HepG2 (cell line): ENCODE data around the gene ARL4D. TPM values are rescaled to one million over a fixed set of nuclear protein-coding genes. Genes with fewer than 3 reads are reported as not detected.

Source experiments
- ATAC-seq: fragments of 200-7000 bp; cut with Tn5 transposase; 3 replicates; pipeline ENCODE4 v1.9.1; 2020; ENCODE audit warnings: mild to moderate bottlenecking, moderate library complexity
- BruUV-seq: library from RNA; stranded (reverse); fragments of 400-500 nt; replicated peaks from 2 replicates; lab custom pipeline; 2021; lab: Mats Ljungman, UMichigan
- CTCF ChIA-PET: fragments of 300-600 bp; formaldehyde crosslinking; extraction: SDS; loops from one replicate; lab custom pipeline; 2021; ENCODE audit warnings: low total read pairs, inconsistent platforms, low intra/inter-chr PET ratio; lab: Yijun Ruan, JAX
- POLR2A ChIA-PET: fragments of 350-600 bp; sonication (Branson Sonifier 250); formaldehyde crosslinking; loops from one replicate; lab custom pipeline; 2020; ENCODE audit warnings: antibody characterized with exemption, inconsistent platforms; lab: Yijun Ruan, JAX
- DNase-seq: peaks from one replicate; pipeline ENCODE4 v3.0.0-alpha.2; 2015; ENCODE audit warnings: low spot score
- FAIRE-seq: peaks from 3 replicates; lab custom pipeline; 2011; peaks lifted over from hg19 to GRCh38; lab: Jason Lieb, UNC
- H2AFZ ChIP-seq: one replicate; pipeline ENCODE4 v1.6.1; 2011; ENCODE audit warnings: low read length, inconsistent platforms
- H3K27ac ChIP-seq: fragments of 300-600 bp; 3 replicates; pipeline ENCODE4 v1.8.0; 2011; ENCODE audit warnings: mixed run types, mild to moderate bottlenecking, mixed read lengths, low read length, inconsistent platforms; ENCODE audit not compliant: insufficient read depth; ENCODE audit errors: extremely low read length
- H3K27me3 ChIP-seq, 2 experiments: fragments of 200-600 bp in 1 of 2; 2 replicates in 1 of 2; 3 replicates in 1 of 2; pipeline versions ENCODE4 v1.6.0 to v1.8.0; 2011; ENCODE audit warnings: low read length in 2 of 2, mild to moderate bottlenecking in 2 of 2, moderate library complexity in 2 of 2, inconsistent platforms in 1 of 2; ENCODE audit not compliant: insufficient read depth in 2 of 2, control insufficient read depth in 1 of 2
- H3K36me3 ChIP-seq, 2 experiments: fragments of 200-600 bp in 1 of 2; replicated peaks in 1 of 2; 2 replicates in 1 of 2; 3 replicates in 1 of 2; pipeline versions ENCODE4 v1.5.1 to v1.8.0; 2011; ENCODE audit warnings: low read length in 2 of 2, inconsistent platforms in 1 of 2; ENCODE audit not compliant: insufficient read depth in 2 of 2, control insufficient read depth in 1 of 2
- H3K4me1 ChIP-seq: 2 replicates; pipeline ENCODE4 v1.5.1; 2012; ENCODE audit warnings: low read length, inconsistent platforms; ENCODE audit not compliant: insufficient read depth
- H3K4me2 ChIP-seq: 2 replicates; pipeline ENCODE4 v1.6.0; 2011; ENCODE audit warnings: low read depth, low read length, inconsistent platforms
- H3K4me3 ChIP-seq, 3 experiments: fragments of 200-600 bp in 1 of 3; sonication (generic), shearing (Covaris generic) in 1 of 3; replicated peaks in 1 of 3; 2 replicates each; pipeline ENCODE4 v1.5.1; 2011 to 2016; ENCODE audit warnings: low read length in 3 of 3, inconsistent platforms in 2 of 3, low read depth in 2 of 3, mild to moderate bottlenecking in 2 of 3, control low read depth in 1 of 3, mixed read lengths in 1 of 3; ENCODE audit not compliant: insufficient read depth in 1 of 3
- H3K79me2 ChIP-seq: one replicate; pipeline ENCODE4 v1.6.1; 2011; ENCODE audit warnings: low read length, inconsistent platforms; ENCODE audit not compliant: insufficient read depth
- H3K9ac ChIP-seq: 2 replicates; pipeline ENCODE4 v1.6.0; 2011; ENCODE audit warnings: mild to moderate bottlenecking, low read depth, low read length, inconsistent platforms; ENCODE audit not compliant: insufficient read depth
- H3K9me3 ChIP-seq: 2 replicates; pipeline ENCODE4 v1.5.1; 2012; ENCODE audit warnings: mild to moderate bottlenecking, low read length
- H4K20me1 ChIP-seq: 2 replicates; pipeline ENCODE4 v1.6.0; 2011; ENCODE audit warnings: inconsistent platforms, mild to moderate bottlenecking, low read length, moderate library complexity; ENCODE audit not compliant: insufficient read depth
- CCAR2 ChIP-seq: fragments of 200-400 bp; formaldehyde crosslinking; optimal IDR thresholded peaks from 2 replicates; pipeline ENCODE3; 2018; ENCODE audit warnings: low read depth, mild to moderate bottlenecking, low read length, moderate library complexity
- CSRNP2 ChIP-seq: sonication (generic); formaldehyde crosslinking; conservative IDR thresholded peaks from 2 replicates; pipeline ENCODE4 v1.8.0; 2022; ENCODE audit warnings: low read depth, missing genetic modification reagents
- DNMT3B ChIP-seq: conservative IDR thresholded peaks from 2 replicates; pipeline ENCODE4 v1.6.1; 2016; ENCODE audit warnings: missing biosample characterization, control low read depth
- KMT2A ChIP-seq: sonication (generic); formaldehyde crosslinking; IDR thresholded peaks from 2 replicates; pipeline ENCODE4 v1.4.0; 2020; ENCODE audit warnings: missing genetic modification reagents
- MTF2 ChIP-seq: sonication (generic); formaldehyde crosslinking; IDR thresholded peaks from 2 replicates; pipeline ENCODE4 v1.5.0; 2020; ENCODE audit warnings: missing genetic modification reagents, borderline replicate concordance
- SSRP1 ChIP-seq: IDR thresholded peaks from 2 replicates; pipeline ENCODE4 v1.6.1; 2016; ENCODE audit warnings: control low read depth
- TEAD2 ChIP-seq: sonication (generic); formaldehyde crosslinking; IDR thresholded peaks from 2 replicates; pipeline ENCODE4 v1.9.0; 2021; ENCODE audit warnings: missing genetic modification reagents
- ZBTB49 ChIP-seq: sonication (generic); formaldehyde crosslinking; IDR thresholded peaks from 2 replicates; pipeline ENCODE4 v1.4.0; 2020; ENCODE audit warnings: missing genetic modification reagents, borderline replicate concordance
- ZNF121 ChIP-seq: sonication (generic); formaldehyde crosslinking; IDR thresholded peaks from 2 replicates; pipeline ENCODE4 v1.5.0; 2020; ENCODE audit warnings: mild to moderate bottlenecking, missing genetic modification reagents
- ZNF292 ChIP-seq: sonication (generic); formaldehyde crosslinking; IDR thresholded peaks from 2 replicates; pipeline ENCODE4 v1.8.1; 2022; ENCODE audit warnings: mild to moderate bottlenecking, low read depth, missing genetic modification reagents, borderline replicate concordance
- ZNF30 ChIP-seq: sonication (generic); formaldehyde crosslinking; IDR thresholded peaks from 2 replicates; pipeline ENCODE4 v1.5.0; 2020; ENCODE audit warnings: mild to moderate bottlenecking, missing genetic modification reagents
- ZNF567 ChIP-seq: sonication (generic); formaldehyde crosslinking; IDR thresholded peaks from 2 replicates; pipeline ENCODE4 v1.8.1; 2023; ENCODE audit warnings: mild to moderate bottlenecking, missing genetic modification reagents, borderline replicate concordance
- ZUFSP ChIP-seq: sonication (generic); formaldehyde crosslinking; IDR thresholded peaks from 2 replicates; pipeline ENCODE4 v1.9.0; 2021; ENCODE audit warnings: missing genetic modification reagents, mild to moderate bottlenecking, borderline replicate concordance
- WGBS: methylation state at CpG from one replicate; pipeline ENCODE4 v1.1.6; 2017; ENCODE audit warnings: low lambda C conversion rate; 5-methylcytosine and 5-hydroxymethylcytosine counted together
- in situ Hi-C: cut with HindIII; loops from 2 replicates; pipeline ENCODE4 v1.10.0; 2017; ENCODE audit warnings: low pct_unique_long_range_greater_than_20kb; ENCODE audit not compliant: extremely low pct_ligation_motif_present
- intact Hi-C: fragments of 100-400 bp; cut with micrococcal nuclease; formaldehyde crosslinking; loops from one replicate; pipeline ENCODE4 v1.10.0; 2022; ENCODE audit not compliant: unreplicated experiment
- polyA plus RNA-seq, 8 experiments: library from polyadenylated mRNA; depleted of rRNA in 3 of 8; stranded (reverse) in 7 of 8; unstranded in 1 of 8; fragments of >200 nt; fragmentation: Illumina TruSeq in 4 of 8; extraction: Trizol in 4 of 8; gene quantifications; 2 replicates each; pipeline versions ENCODE4 v1.2.1 to v1.2.3, GENCODE V29; 2011 to 2016; ENCODE audit warnings: low read depth in 4 of 8, missing spikeins in 1 of 8, mixed read lengths in 1 of 8; ENCODE audit not compliant: insufficient read depth in 1 of 8
- total RNA-seq, 5 experiments: library from RNA; depleted of rRNA; stranded (reverse); fragments of >200 nt; fragmentation: Illumina TruSeq; extraction: Trizol; gene quantifications; 2 replicates each; pipeline ENCODE4 v1.2.3, GENCODE V29; 2016; ENCODE audit warnings: low read depth in 1 of 5

The ARL4D gene
- total and polyA plus RNA-seq, 2 of the 13 experiments (the other 11 are each of a cell fraction or from before 2014, with no cell fraction given): 9.0 to 25.9 TPM

GRCh38 chr17:43446773-43447172 lies 48.0 kb downstream of the ARL4D start (continued):
- no peak for TF ChIP-seq ZBTB49 (CRISPR knock-in tag)
- no peak for TF ChIP-seq ZNF121 (CRISPR knock-in tag)

- Histone ChIP-seq H4K20me1 (no peaks in the 10 kb centered on the region), H3K4me3 (peak overlapping the region; percentile 15 to 52 (median 32); a peak in 4 of 6 replicates), H3K4me2 (peak overlapping the region; percentile 80), H3K79me2 (no peaks in the 10 kb centered on the region), H3K27me3 (no peaks in the 10 kb centered on the region), H3K4me1 (peaks cover 52% of the 10 kb centered on the region), H3K9me3 (no peaks in the 10 kb centered on the region), H2AFZ (no peak overlapping the region), H3K36me3 (no peaks in the 10 kb centered on the region), H3K9ac (peak overlapping the region; percentile 65), H3K27ac (peak overlapping the region; percentile 89)
- in situ Hi-C loops: no loop called here
- WGBS: 43% methylated on average over 7 of the region's 7 CpGs
- FAIRE-seq: peak; percentile 52
- POLR2A ChIA-PET: interaction anchor here (0.8 to 2.3 kb wide), 29 partner anchors 9 to 88 kb away, joined by 3 to 38 read pairs (median 4); partner anchors contain the start of genes ARL4D and DHX8
- CTCF ChIA-PET: interaction anchor here (1.6 kb wide), 1 partner anchor 35 kb away, joined by 8 read pairs; the partner anchor contains the start of gene DHX8
- TSS peak; percentile 83 for BruUV-seq
- peak; percentile 48 for ATAC-seq
- intact Hi-C loops: loop anchor here (1.0 kb wide), 1 partner anchor 20 kb away; no protein-coding TSS in a partner anchor
- no peak for DNase-seq
- TF ChIP-seq ZNF567 (CRISPR knock-in tag) (peak; percentile 4; the same call in 1 of the 2 replicates), TEAD2 (CRISPR knock-in tag) (no peak), CCAR2 (no peak), MTF2 (CRISPR knock-in tag) (0 out of 2 replicates have a peak, but pooled peaks have one; percentile 23), CSRNP2 (no peak), ZNF30 (no peak), ZNF121 (CRISPR knock-in tag) (peak; percentile 99), ZUFSP (CRISPR knock-in tag) (no peak), KMT2A (no peak), ZNF292 (no peak), DNMT3B (0 out of 2 replicates have a peak, but pooled peaks have one; percentile 26), SSRP1 (CRISPR knock-in tag) (peak; percentile 17; the same call in 1 of the 2 replicates)
These were observed 50.1 kb downstream of the ARL4D start for GRCh38 chr17:43448720-43449469.
